Left ventricle myocardium inferior (tissue), 1 donor: Measurements from ENCODE around the gene NEO1. TPM values are rescaled to one million over a fixed set of nuclear protein-coding genes. Genes with fewer than 3 reads are reported as not detected.
A peak's percentile ranks its signal among the peaks of the same experiment; 100 is the strongest.
"Not testable (repeated sequence)": the region's sequence is repeated elsewhere in the genome, so short reads cannot be mapped to it uniquely, and the experiment has no call there.

ENCODE experiments used
- DNase-seq: peaks from one replicate; pipeline ENCODE4 v3.0.0-alpha.2; 2020
- H3K27ac ChIP-seq: fragments of 200-600 bp; replicated peaks from 2 replicates; pipeline ENCODE4 v1.8.0; 2021
- H3K27me3 ChIP-seq: fragments of 200-600 bp; 2 replicates; pipeline ENCODE4 v1.8.0; 2021; ENCODE audit warnings: low read depth
- H3K36me3 ChIP-seq: fragments of 200-600 bp; 2 replicates; pipeline ENCODE4 v1.8.0; 2021
- H3K4me1 ChIP-seq: fragments of 200-600 bp; 2 replicates; pipeline ENCODE4 v1.8.0; 2021
- H3K4me3 ChIP-seq: fragments of 200-600 bp; 2 replicates; pipeline ENCODE4 v1.8.0; 2021; ENCODE audit warnings: mild to moderate bottlenecking, moderate library complexity
- H3K9me3 ChIP-seq: fragments of 200-600 bp; replicated peaks from 2 replicates; pipeline ENCODE4 v1.8.0; 2021
- CTCF ChIP-seq: fragments of 200-600 bp; IDR thresholded peaks from 2 replicates; pipeline ENCODE4 v1.8.0; 2021; ENCODE audit warnings: antibody characterized with exemption, mild to moderate bottlenecking, borderline replicate concordance
- intact Hi-C: fragments of 100-400 bp; cut with micrococcal nuclease; formaldehyde crosslinking; loops from one replicate; pipeline ENCODE4 v1.11.0; 2022
- total RNA-seq: library from RNA; stranded (reverse); fragmentation: NEBNext Ultra II Directional; extraction: Animal tissue kit (Norgen Biotek cat#: 25700); gene quantifications from one replicate; pipeline ENCODE4 v1.2.1, GENCODE V29; 2021
- donor health status: DM: no; HTN: yes; CAD: no; lungs with severe emphysema.

NEO1 gene
- total RNA-seq, 1 donor from 2014 or later = 9.0 TPM

DNA sequence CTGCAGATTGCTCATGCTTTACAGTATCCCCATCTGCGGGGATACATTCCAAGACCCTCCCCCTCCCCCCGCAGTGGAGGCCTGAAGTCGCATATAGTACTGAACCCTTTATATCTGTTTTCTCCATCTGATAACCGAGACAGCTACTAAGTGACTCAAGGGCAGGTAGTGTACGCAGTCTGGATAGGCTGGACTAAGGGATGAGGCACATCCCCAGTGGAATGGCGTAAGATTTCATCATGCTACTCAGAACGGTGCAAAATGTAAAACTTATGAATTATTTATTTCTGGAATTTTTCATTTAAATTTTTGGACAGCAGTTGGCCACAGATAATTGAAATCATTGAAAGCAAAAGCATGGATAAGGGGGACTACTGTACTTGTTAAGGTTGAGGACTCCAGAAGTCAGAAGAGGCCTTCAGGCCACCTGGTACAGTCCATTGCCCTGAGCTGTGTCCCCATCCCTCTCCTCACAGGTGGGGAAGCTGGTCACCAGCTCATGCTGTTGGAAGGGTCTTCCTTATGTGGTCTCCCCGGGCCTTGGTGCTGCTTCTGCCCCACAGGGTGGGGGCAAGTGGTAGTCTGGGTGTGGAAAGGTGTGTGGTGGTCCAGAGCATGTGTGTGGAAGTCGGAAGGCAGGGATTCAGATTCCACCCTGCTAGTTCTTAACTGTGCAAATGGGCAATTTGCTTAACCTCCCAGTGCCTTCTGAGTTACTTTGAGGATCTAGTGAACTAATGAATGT, 244.5 kb downstream of the NEO1 start:
- DNase-seq = no peak
- intact Hi-C loops = no loop called here
- Histone ChIP-seq H3K4me3 (no peak overlapping the region), H3K36me3 (peaks cover 39% of the 10 kb centered on the region), H3K27me3 (no peaks in the 10 kb centered on the region), H3K9me3 (no peaks in the 10 kb centered on the region), H3K27ac (no peak overlapping the region), H3K4me1 (no peaks in the 10 kb centered on the region)
- TF ChIP-seq CTCF = no peak

DNA sequence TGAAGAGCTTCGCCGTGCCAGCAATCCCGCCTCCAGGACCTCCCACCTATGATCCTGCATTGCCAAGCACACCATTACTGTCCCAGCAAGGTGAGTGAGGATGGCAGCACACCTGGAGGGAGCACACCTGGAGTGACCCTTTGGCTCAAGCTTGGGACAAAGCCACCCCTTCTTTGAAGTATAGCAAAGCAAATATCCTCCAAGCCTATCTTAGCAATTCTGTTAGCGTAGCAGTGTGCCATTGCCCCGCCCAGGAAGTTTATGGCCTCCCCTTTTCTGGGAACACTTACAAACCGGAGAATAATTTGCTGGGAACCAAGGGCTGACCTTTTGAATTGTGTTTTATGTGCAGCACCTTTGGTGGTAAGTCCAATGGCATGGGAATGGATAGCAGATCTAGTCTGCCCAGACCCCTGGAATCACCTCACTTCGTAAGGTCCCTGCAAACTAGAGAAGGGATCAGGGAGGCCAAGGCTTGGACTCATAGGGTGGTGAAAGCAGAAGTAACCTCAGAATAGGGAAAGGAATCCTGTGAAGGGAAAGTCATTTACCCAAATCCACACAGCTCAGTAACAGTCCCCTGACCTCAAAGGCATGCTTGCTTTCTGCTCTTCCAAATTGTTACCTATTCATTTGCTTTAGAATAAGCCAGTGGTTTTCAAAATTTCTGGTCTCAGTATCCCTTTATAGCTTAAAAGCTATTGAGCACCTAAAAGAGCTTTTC, 246.4 kb downstream of the NEO1 start:
- Histone ChIP-seq H3K4me3 (no peak overlapping the region), H3K4me1 (no peaks in the 10 kb centered on the region), H3K27me3 (no peaks in the 10 kb centered on the region), H3K36me3 (peaks cover 53% of the 10 kb centered on the region), H3K27ac (no peak overlapping the region), H3K9me3 (no peaks in the 10 kb centered on the region)
- intact Hi-C loops = no loop called here
- DNase-seq = no peak
- TF ChIP-seq CTCF = no peak

GRCh38 chr15:73300286-73300685, 248.0 kb downstream of the NEO1 start:
- H3K27me3 ChIP-seq, H3K4me1 ChIP-seq, H3K9me3 ChIP-seq, H3K4me3 ChIP-seq, DNase-seq, intact Hi-C loops, H3K27ac ChIP-seq: not testable (repeated sequence)
- H3K36me3 ChIP-seq = peaks cover 53% of the 10 kb centered on the region

DNA sequence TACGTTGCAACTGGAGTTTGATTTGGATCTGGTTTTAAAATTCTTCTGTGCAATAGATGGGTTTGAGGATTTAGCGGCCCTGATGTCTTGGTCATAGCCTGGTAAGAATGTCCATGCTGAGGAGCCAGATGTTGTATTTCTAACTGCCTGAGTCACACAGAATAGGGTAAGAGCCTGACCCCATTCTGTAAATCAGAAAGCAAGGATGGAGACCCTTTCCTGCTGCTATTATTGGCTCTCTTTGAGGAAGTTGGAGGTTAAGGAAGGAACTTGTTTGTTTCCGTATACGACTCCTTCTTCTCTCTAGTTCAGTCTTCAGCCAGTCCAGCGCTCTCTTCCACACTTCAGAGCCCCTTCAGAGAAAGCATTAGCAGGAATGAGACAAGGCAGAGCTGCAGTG, 251.4 kb downstream of the NEO1 start:
- intact Hi-C loops = no loop called here
- DNase-seq = no peak
- no peaks in the 10 kb centered on the region for H3K27me3 ChIP-seq
- H3K4me1 ChIP-seq = no peaks in the 10 kb centered on the region
- H3K27ac ChIP-seq = no peak overlapping the region
- H3K4me3 ChIP-seq = no peak overlapping the region
- H3K36me3 ChIP-seq = peaks cover 49% of the 10 kb centered on the region
- no peaks in the 10 kb centered on the region for H3K9me3 ChIP-seq
- no peak for TF ChIP-seq CTCF

- intact Hi-C loops = no loop called here
- Histone ChIP-seq H3K9me3 (no peaks in the 10 kb centered on the region), H3K4me3 (no peak overlapping the region), H3K27ac (no peak overlapping the region), H3K36me3 (peaks cover 30% of the 10 kb centered on the region), H3K4me1 (no peaks in the 10 kb centered on the region), H3K27me3 (no peaks in the 10 kb centered on the region)
- peak; percentile 68 for TF ChIP-seq CTCF
- no peak for DNase-seq
These were observed 253.3 kb downstream of the NEO1 start for GRCh38 chr15:73305331-73306211.
